ENCODE measurements around the gene TMEFF1.

TMEFF1 gene

GRCh38 chr9:100595391-100596199 is 122.6 kb downstream of the TMEFF1 start:
- H3K27ac ChIP-seq (ENCODE audit: low read depth, low read length) = no peak overlapping the region
- H3K36me3 ChIP-seq (ENCODE audit: insufficient read depth, low read length) = no peaks in the 10 kb centered on the region
- H3K27me3 ChIP-seq (ENCODE audit: control insufficient read depth in 1 of 2, insufficient read depth in 2 of 2, low read length in 2 of 2) = no peaks in the 10 kb centered on the region
- no peak overlapping the region for H3K9ac ChIP-seq (ENCODE audit: low read length)
- no peaks in the 10 kb centered on the region for H3K4me1 ChIP-seq (ENCODE audit: insufficient read depth, low read length)
- H3K9me3 ChIP-seq (ENCODE audit: low read length) = no peaks in the 10 kb centered on the region
- H3K4me3 ChIP-seq (ENCODE audit: low read depth in 1 of 2, low read length in 2 of 2) = no peak overlapping the region

- H3K4me1 ChIP-seq (ENCODE audit: insufficient read depth, low read length) = no peaks in the 10 kb centered on the region
- no peak overlapping the region for H3K4me3 ChIP-seq (ENCODE audit: low read depth in 1 of 2, low read length in 2 of 2)
- no peaks in the 10 kb centered on the region for H3K9me3 ChIP-seq (ENCODE audit: low read length)
- H3K27me3 ChIP-seq (ENCODE audit: control insufficient read depth in 1 of 2, insufficient read depth in 2 of 2, low read length in 2 of 2) = no peaks in the 10 kb centered on the region
- no peak overlapping the region for H3K9ac ChIP-seq (ENCODE audit: low read length)
- no peaks in the 10 kb centered on the region for H3K36me3 ChIP-seq (ENCODE audit: insufficient read depth, low read length)
- no peak overlapping the region for H3K27ac ChIP-seq (ENCODE audit: low read depth, low read length)
Observed at GRCh38 chr9:100597236-100597635, 124.3 kb downstream of the TMEFF1 start.

DNA sequence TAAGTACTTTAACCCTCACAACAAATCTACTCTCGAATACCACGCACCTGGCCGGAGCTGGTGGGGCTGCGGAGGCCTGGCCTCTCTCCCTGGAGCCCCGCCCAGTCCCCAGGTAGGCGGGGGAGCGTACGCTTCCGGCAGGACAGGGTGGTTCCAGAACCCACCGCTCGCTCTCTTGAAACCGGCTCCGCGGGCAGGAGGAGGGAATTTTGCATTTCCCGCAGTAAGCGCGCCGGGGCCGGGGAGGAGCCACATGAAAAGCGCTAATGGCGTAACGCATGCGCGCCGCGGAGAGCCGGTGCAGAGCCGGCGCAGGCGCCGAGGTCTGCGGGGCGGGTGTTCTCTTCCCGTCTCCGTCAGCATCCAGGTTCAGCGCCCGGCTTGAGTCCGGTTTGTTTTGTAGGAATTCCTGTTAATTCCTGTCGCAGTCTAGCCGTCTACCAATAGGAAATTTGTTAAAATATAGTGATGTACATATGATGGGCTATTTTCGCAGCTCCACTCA is 125.7 kb downstream of the TMEFF1 start:
- no peak overlapping the region for H3K9ac ChIP-seq (ENCODE audit: low read length)

DNA sequence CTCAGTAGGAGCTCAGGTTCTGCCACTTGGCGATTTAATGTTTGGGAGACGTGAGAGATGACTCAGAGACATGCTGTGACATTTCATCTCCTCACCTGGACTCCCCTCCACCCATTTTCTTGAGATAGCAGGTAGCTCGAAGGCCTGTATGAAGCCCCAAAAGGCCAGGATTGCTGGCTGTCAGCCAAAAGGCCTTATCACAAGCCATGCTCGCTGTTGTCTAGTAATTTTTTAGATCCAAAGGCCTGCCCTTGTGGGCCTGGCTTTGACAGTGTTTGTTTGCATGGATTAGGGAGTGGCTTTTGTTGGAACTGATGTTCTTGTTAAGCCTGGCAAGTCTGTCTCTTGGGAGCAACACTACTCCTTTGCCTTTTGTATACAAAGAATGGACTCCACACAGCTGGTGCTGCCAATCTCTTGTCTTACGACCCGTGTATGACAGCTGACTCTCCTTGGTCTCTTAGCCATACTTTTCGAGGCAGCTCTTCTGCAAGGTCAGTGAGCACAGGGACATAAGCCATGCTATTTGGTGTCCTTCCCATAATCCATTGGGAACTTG is 127.7 kb downstream of the TMEFF1 start:
- no peaks in the 10 kb centered on the region for H3K36me3 ChIP-seq (ENCODE audit: insufficient read depth, low read length)
- no peaks in the 10 kb centered on the region for H3K27me3 ChIP-seq (ENCODE audit: control insufficient read depth in 1 of 2, insufficient read depth in 2 of 2, low read length in 2 of 2)
- H3K27ac ChIP-seq (ENCODE audit: low read depth, low read length) = no peak overlapping the region
- H3K4me3 ChIP-seq (ENCODE audit: low read depth in 1 of 2, low read length in 2 of 2) = no peak overlapping the region
- H3K9ac ChIP-seq (ENCODE audit: low read length) = no peak overlapping the region
- H3K4me1 ChIP-seq (ENCODE audit: insufficient read depth, low read length) = no peaks in the 10 kb centered on the region
- no peaks in the 10 kb centered on the region for H3K9me3 ChIP-seq (ENCODE audit: low read length)

More for the DNA sequence above, 125.7 kb downstream of the TMEFF1 start:
- Histone ChIP-seq H3K27ac (ENCODE audit: low read depth, low read length) (no peak overlapping the region), H3K27me3 (ENCODE audit: control insufficient read depth in 1 of 2, insufficient read depth in 2 of 2, low read length in 2 of 2) (no peaks in the 10 kb centered on the region), H3K4me3 (ENCODE audit: low read depth in 1 of 2, low read length in 2 of 2) (peak overlapping the region; percentile 49 to 73), H3K4me1 (ENCODE audit: insufficient read depth, low read length) (no peaks in the 10 kb centered on the region), H3K36me3 (ENCODE audit: insufficient read depth, low read length) (no peaks in the 10 kb centered on the region), H3K9me3 (ENCODE audit: low read length) (no peaks in the 10 kb centered on the region)

DNA sequence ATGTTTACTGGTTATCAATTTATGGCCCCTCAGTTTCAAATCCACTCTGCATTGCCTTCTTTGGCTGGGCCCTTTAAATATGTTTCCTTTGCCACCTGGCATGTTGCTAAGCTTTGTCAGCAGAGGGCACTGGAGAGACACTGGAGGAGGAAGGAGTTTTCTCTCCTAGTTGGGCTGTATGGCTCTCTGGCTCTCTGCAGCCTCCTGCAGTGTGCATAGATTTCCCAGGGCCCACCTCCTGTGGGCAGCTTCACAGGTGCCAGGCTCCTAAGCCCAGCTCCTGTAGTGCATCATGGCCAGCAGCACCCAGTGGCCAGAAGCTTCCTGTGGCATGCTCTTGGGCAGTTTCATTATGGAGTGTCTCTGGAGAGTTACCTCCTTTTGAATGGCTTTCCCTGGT is 128.3 kb downstream of the TMEFF1 start:
- no peak overlapping the region for H3K9ac ChIP-seq (ENCODE audit: low read length)
- no peaks in the 10 kb centered on the region for H3K4me1 ChIP-seq (ENCODE audit: insufficient read depth, low read length)
- H3K27me3 ChIP-seq (ENCODE audit: control insufficient read depth in 1 of 2, insufficient read depth in 2 of 2, low read length in 2 of 2) = no peaks in the 10 kb centered on the region
- no peaks in the 10 kb centered on the region for H3K36me3 ChIP-seq (ENCODE audit: insufficient read depth, low read length)
- H3K27ac ChIP-seq (ENCODE audit: low read depth, low read length) = no peak overlapping the region
- H3K4me3 ChIP-seq (ENCODE audit: low read depth in 1 of 2, low read length in 2 of 2) = no peak overlapping the region
- no peaks in the 10 kb centered on the region for H3K9me3 ChIP-seq (ENCODE audit: low read length)

GRCh38 chr9:100602342-100602801 is 129.4 kb downstream of the TMEFF1 start:
- Histone ChIP-seq H3K36me3 (ENCODE audit: insufficient read depth, low read length) (no peaks in the 10 kb centered on the region), H3K4me3 (ENCODE audit: low read depth in 1 of 2, low read length in 2 of 2) (no peak overlapping the region), H3K27ac (ENCODE audit: low read depth, low read length) (no peak overlapping the region), H3K9me3 (ENCODE audit: low read length) (no peaks in the 10 kb centered on the region), H3K9ac (ENCODE audit: low read length) (no peak overlapping the region), H3K27me3 (ENCODE audit: control insufficient read depth in 1 of 2, insufficient read depth in 2 of 2, low read length in 2 of 2) (no peaks in the 10 kb centered on the region), H3K4me1 (ENCODE audit: insufficient read depth, low read length) (no peaks in the 10 kb centered on the region)

- H3K4me1 ChIP-seq (ENCODE audit: insufficient read depth, low read length) = no peaks in the 10 kb centered on the region
Observed at GRCh38 chr9:100605405-100605804, 132.5 kb downstream of the TMEFF1 start.

DNA sequence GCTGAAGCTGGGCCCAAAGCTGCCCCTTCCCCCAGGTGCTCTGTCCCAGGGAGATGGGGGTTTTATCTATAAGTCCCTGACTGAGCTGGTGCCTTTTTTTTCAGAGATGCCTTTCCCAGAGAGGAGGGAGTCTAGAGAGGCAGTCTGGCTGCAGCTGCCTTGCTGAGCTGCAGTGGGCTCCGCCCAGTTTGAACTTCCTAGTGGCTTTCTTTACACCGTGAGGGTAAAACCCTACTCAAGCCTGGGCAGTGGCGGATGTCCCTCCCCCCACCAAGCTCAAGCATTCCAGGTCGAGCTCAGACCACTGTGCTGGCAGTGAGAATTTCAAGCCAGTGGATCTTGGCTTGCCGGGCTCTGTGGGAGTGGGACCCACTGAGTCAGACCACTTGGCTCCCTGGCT is 146.2 kb downstream of the TMEFF1 start:
- no peaks in the 10 kb centered on the region for H3K27me3 ChIP-seq (ENCODE audit: control insufficient read depth in 1 of 2, insufficient read depth in 2 of 2, low read length in 2 of 2)
- H3K27ac ChIP-seq (ENCODE audit: low read depth, low read length) = no peak overlapping the region
- no peak overlapping the region for H3K4me3 ChIP-seq (ENCODE audit: low read depth in 1 of 2, low read length in 2 of 2)
- no peaks in the 10 kb centered on the region for H3K36me3 ChIP-seq (ENCODE audit: insufficient read depth, low read length)
- H3K4me1 ChIP-seq (ENCODE audit: insufficient read depth, low read length) = no peaks in the 10 kb centered on the region
- H3K9me3 ChIP-seq (ENCODE audit: low read length) = no peaks in the 10 kb centered on the region
- no peak overlapping the region for H3K9ac ChIP-seq (ENCODE audit: low read length)

More at GRCh38 chr9:100605405-100605804, 132.5 kb downstream of the TMEFF1 start:
- H3K36me3 ChIP-seq (ENCODE audit: insufficient read depth, low read length) = no peaks in the 10 kb centered on the region
- no peaks in the 10 kb centered on the region for H3K9me3 ChIP-seq (ENCODE audit: low read length)
- no peaks in the 10 kb centered on the region for H3K27me3 ChIP-seq (ENCODE audit: control insufficient read depth in 1 of 2, insufficient read depth in 2 of 2, low read length in 2 of 2)
- no peak overlapping the region for H3K27ac ChIP-seq (ENCODE audit: low read depth, low read length)
- no peak overlapping the region for H3K4me3 ChIP-seq (ENCODE audit: low read depth in 1 of 2, low read length in 2 of 2)
- no peak overlapping the region for H3K9ac ChIP-seq (ENCODE audit: low read length)

- H3K9me3 ChIP-seq (ENCODE audit: low read length) = no peaks in the 10 kb centered on the region
- no peak overlapping the region for H3K9ac ChIP-seq (ENCODE audit: low read length)
- no peaks in the 10 kb centered on the region for H3K27me3 ChIP-seq (ENCODE audit: control insufficient read depth in 1 of 2, insufficient read depth in 2 of 2, low read length in 2 of 2)
- H3K27ac ChIP-seq (ENCODE audit: low read depth, low read length) = no peak overlapping the region
- no peaks in the 10 kb centered on the region for H3K36me3 ChIP-seq (ENCODE audit: insufficient read depth, low read length)
- no peak overlapping the region for H3K4me3 ChIP-seq (ENCODE audit: low read depth in 1 of 2, low read length in 2 of 2)
- H3K4me1 ChIP-seq (ENCODE audit: insufficient read depth, low read length) = no peaks in the 10 kb centered on the region
Observed at GRCh38 chr9:100619665-100620064, 146.7 kb downstream of the TMEFF1 start.

DNA sequence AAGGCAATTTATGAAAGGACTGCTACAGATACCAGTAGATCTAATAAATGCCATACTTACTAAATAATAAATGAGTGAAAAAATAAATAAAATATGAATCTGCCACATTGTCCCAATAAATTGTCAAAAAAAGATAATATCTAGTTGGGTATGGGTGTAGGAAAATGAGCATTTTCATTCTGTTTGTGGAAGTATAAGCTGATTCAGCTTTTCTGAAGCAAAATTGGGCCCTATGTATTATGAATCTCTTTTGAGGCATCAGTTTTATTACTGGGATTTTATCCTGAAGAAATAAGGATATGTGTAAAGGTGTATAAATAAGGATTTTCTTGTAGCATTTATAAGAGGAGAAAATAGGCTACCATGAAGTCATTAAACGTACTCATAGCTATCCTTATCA is 151.0 kb downstream of the TMEFF1 start:
- Histone ChIP-seq H3K9me3 (ENCODE audit: low read length) (no peaks in the 10 kb centered on the region), H3K4me3 (ENCODE audit: low read depth in 1 of 2, low read length in 2 of 2) (no peak overlapping the region), H3K4me1 (ENCODE audit: insufficient read depth, low read length) (no peaks in the 10 kb centered on the region)

GRCh38 chr9:100626949-100627348 is 154.0 kb downstream of the TMEFF1 start:
- no peak overlapping the region for H3K9ac ChIP-seq (ENCODE audit: low read length)
- H3K27me3 ChIP-seq (ENCODE audit: control insufficient read depth in 1 of 2, insufficient read depth in 2 of 2, low read length in 2 of 2) = no peaks in the 10 kb centered on the region
- H3K27ac ChIP-seq (ENCODE audit: low read depth, low read length) = no peak overlapping the region
- no peaks in the 10 kb centered on the region for H3K9me3 ChIP-seq (ENCODE audit: low read length)
- no peak overlapping the region for H3K4me3 ChIP-seq (ENCODE audit: low read depth in 1 of 2, low read length in 2 of 2)
- no peaks in the 10 kb centered on the region for H3K4me1 ChIP-seq (ENCODE audit: insufficient read depth, low read length)
- no peaks in the 10 kb centered on the region for H3K36me3 ChIP-seq (ENCODE audit: insufficient read depth, low read length)

More for the DNA sequence above, 151.0 kb downstream of the TMEFF1 start:
- Histone ChIP-seq H3K27ac (ENCODE audit: low read depth, low read length) (no peak overlapping the region), H3K9ac (ENCODE audit: low read length) (no peak overlapping the region), H3K27me3 (ENCODE audit: control insufficient read depth in 1 of 2, insufficient read depth in 2 of 2, low read length in 2 of 2) (no peaks in the 10 kb centered on the region), H3K36me3 (ENCODE audit: insufficient read depth, low read length) (no peaks in the 10 kb centered on the region)
